GM04504 (cell line): ENCODE results near the gene PRR14.

Source experiments
- DNase-seq: peaks from one replicate; pipeline ENCODE4 v3.0.0-alpha.2; 2012; ENCODE audit warnings: low read depth

Gene PRR14

DNA sequence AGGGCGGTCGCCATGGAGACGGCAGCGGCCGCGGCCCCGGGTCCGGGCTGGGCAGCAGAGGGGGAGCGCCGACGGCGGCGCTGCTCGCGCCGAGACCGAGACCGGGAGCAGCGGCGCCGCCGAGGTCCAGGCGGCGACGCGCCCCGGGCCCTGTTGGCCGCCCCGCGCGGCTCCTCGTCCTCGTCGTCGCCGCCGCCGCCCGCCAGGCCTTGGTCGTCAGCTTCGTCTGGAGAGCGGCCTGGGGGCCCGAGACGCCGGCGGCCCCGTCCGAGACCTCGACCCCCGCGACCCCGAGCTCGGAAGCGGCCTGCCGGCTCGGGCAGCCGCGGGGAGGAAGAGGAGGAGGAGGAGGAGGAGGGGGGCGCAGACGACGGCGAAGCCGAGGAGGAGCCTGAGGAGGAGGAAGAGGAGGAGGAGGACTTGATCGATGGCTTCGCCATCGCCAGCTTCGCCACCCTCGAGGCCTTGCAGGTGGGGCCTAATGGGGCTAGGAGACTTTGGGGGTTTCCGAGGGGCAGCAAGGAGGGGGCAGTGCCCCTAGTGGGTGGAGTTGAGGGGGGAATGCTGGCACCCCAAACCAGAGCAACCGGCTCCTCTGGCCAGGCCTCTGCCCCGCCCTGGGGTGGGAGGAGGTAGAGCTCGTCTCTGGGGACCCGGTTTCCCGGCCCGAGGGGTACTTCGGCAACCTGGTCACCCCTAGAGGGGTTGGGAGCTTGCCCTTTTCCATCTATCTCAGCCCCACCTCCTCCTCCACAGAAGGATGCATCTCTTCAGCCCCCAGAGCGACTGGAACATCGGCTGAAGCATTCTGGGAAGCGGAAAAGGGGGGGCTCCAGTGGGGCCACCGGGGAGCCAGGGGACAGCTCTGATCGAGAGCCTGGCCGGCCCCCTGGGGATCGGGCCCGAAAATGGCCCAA, 9.0 kb downstream of the PRR14 start:
- no peak for DNase-seq

DNA sequence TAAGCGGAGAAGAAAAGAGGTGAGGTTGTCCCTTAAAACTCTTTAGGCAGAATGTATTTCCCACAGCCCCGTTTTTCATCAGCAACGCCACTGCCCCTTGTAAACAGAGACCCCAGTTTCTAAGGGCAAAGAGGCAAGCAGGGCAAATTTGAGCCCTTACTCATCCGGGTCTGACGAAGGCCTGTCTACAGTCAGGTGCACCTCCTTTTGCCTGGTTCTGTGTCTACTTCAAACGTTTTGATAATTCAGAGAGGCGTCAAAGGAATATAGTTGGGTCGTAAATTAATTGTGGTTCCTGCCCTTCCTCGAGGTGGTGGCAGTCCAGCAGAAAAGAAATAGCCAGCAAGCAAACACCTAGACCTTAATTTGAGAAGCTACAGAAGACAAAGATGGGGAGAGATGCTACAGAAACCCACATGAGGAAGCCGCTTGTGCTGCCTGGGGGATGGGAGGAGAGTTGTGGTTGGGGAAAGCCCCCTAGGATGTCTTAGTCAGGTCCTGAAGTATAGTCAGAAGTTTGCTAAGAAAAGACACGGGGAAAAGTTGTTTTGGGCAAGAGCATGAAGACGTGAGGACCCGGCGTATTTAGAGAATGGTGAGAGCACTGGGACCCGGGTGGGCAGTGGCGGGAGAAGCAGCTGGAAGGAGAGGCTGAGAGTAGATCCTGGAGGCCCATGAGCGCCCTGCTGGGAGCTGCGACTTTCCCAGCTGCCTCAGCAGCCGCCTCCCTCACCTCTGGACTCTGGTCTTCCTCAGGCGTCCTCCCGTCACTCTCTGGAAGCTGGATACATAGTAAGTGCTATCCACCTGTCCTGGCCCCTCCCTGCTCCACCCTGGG, 9.9 kb downstream of the PRR14 start:
- no peak for DNase-seq

DNA sequence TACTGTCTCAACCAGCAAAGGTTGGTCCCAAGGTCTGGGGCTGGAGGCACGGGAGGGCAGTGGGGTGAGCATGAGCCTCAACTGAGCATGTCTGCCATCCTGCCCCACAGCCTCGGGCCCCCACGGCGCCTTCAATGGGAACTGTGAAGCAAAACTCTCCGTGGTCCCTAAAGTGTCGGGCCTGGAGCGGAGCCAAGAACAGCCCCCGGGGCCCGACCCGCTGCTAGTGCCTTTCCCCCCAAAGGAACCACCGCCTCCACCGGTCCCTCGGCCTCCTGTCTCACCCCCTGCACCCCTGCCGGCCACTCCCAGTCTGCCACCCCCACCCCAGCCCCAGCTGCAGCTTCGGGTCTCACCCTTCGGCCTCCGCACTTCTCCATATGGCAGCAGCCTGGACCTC, 11.7 kb downstream of the PRR14 start:
- no peak for DNase-seq

DNA sequence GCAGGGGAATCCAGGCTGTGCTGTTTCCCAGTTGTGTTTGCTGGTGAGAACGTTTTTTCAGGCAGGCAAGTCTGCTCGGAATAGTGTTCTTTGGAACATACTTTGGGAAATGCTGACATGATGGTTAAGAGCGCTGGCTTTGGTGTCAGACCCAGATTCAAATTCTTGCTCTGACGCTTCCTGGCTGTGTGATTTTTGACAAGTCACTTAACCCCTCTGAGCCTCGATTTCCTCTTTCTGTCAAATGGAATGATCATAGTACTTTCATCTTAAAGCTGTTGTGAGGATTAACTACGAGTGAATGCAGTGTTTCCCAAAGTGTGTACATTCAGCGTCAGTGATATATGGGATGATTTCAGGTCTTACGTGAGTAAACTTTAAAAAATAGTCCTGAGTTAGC, 12.3 kb downstream of the PRR14 start:
- DNase-seq = no peak

DNA sequence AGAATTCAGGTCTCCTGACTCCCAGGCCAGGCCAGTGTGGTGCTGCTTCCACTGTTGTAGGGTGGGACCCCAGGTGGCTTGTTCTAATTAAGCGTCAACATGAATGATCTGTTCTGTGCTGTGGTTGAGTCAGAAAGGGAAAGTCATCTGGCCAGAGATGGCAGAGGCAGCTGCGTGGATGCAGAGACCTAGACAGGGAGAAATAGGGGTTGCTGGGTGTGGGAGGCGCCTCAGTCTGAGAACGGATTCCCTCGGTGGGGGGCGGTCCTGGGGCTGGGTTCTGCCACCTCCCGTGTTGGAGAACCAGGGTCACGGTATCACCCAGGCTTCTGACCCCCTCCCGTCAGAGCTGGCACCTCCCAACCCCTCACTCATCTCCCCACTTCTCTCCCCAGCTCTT, 13.1 kb downstream of the PRR14 start:
- DNase-seq = no peak

DNA sequence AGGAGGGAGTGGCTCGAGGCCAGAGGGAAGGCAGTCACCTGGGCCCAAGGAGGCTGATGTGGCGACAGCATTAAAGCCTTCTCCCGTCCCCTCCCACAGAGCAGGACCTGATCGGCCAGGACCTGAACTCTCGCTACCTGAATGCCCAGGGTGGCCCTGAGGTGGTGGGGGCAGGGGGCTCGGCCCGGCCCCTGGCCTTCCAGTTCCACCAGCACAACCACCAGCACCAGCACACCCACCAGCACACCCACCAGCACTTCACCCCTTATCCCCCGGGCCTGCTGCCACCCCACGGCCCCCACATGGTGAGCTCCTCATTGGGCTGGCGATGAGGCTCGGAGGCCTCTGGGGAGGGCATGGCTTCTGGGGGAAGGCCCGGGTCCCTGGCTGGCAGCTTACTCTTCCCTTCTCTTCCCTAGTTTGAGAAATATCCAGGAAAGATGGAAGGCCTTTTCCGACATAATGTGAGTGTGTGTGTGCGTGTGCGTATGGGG, 13.9 kb downstream of the PRR14 start:
- DNase-seq = no peak

DNA sequence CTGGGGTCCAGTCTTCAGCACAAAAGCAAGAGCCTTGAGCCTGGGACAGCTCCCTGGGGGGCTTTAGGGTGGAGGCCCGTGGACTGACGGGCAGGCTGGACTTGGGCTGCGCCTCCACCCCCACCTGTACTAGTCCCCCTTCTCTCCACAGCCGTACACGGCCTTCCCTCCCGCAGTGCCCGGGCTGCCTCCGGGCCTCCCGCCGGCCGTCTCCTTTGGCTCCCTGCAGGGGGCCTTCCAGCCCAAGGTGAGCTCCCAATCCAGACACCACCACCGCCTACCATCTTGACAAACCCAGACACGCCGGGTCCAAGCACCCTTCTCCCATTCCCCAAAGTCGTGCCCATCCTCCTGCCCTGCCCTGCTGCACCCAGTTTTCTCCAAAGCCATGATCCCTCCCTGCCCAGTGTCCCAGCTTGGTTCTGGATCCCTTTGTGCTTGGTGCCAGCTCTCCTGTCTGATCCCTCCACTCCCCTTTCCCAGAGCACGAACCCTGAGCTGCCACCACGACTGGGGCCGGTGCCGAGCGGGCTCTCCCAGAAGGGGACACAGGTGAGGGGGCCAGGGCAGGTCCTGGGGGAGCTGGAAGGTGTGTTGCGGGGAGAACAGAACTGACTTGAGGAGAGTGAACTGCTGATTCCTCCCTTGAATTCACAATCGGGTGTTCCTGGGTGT, 14.5 kb downstream of the PRR14 start:
- no peak for DNase-seq

DNA sequence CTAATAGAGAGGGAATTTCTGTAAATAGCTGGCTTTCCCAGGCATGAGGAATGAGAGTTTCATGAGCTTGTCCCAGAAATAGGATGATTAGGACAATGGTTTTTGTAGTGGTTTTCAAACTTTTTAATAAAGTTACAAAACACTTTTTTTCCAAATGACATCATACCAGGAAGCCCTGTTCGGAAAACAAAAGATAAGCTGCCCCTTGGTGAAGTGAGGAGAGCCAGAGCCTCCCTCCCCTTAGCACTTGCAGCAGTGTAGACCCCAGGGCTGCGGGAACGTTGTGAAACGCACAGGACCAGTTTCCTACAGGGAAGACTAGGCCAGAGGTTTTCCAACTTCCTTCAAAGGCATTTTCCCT, 15.1 kb downstream of the PRR14 start:
- no peak for DNase-seq

DNA sequence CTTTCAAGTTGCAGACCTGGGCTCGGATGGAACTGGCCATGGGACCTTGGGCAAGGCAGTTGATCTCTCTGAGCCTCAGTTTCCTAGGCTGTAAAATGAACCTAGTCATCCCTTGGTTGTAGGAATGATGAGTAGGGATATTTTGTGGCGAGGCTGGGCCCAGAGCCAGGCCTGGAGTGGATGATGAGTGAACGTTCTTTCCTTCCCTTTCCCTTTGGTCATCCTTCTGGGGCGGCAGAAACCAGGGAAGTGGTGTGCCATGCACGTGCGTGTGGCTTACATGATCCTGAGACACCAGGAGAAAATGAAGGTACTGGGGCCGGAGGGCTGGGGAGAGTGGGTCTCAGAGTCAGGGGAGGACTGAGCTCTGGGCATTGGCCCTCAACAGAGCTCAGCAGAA, 15.9 kb downstream of the PRR14 start:
- no peak for DNase-seq

DNA sequence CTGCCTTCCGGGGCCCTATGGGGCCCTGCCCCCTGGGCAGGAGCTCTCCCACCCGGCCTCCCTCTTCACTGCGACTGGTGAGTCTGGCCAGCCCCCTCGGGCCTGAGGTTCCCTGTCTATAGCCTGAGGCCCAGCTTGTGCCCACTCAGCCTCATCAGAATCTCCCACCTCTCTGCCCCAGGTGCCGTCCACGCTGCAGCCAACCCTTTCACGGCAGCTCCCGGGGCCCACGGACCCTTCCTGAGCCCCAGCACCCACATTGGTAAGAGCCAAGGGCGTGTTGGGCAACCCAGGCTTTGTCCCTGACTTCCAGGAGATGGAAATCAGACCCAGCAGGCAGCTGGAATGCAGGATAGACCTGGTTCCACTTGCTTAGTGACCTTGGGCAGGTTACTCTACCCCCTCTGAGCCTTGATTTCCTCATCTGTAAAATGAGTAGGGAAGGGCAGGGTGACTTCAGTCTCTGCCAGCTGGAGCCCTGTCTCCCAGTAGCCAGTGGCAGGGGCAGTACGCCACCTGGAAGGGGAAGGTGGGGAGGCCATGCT, 16.7 kb downstream of the PRR14 start:
- DNase-seq = no peak

DNA sequence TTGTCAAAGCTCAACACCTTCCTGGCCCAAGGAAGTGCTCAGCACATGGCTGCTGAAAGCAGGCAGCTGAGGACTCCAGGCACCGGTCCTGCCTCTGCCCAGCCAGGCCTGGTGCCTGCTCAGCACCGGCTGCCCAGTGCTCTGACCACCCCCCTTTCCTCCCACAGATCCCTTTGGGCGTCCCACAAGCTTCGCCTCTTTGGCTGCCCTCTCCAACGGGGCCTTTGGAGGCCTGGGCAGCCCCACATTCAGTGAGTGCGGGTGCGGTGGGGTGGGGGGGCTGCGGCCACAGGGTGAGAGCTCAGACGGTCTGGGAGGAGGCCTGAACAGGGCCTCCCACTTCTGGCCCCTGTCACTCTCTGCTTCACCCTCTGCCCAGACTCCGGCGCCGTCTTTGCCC, 17.6 kb downstream of the PRR14 start:
- no peak for DNase-seq

DNA sequence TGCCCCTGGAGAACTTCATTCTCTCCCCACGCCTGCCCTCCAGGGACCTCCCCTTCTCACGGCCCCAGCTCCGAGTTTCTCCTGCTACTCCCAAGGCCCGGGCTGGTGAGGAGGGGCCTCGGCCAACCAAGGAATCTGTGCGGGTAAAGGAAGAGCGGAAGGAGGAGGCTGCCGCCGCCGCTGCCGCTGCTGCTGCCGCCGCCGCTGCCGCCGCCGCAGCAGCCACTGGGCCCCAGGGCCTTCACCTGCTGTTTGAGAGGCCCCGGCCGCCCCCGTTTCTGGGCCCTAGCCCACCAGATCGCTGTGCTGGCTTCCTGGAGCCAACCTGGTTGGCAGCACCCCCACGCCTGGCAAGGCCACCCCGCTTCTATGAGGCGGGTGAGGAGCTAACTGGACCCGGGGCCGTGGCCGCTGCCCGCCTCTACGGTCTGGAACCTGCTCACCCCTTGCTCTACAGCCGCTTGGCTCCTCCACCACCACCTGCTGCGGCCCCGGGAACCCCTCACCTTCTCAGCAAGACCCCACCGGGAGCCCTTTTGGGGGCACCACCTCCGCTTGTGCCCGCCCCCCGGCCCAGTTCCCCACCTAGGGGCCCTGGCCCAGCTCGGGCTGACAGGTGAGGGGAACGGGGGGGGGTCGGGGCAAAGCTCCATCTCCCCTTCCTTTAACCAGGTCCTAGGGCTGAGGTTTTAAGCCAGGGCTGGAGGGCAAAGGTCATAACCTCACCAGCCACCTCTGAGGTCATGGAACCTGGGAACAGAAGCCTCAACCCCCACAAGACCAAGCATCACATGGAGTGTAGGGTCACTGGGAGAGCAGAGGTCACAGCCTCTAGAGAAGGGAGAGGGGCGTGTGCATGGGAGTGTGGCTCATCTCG, 18.5 kb downstream of the PRR14 start:
- no peak for DNase-seq

DNA sequence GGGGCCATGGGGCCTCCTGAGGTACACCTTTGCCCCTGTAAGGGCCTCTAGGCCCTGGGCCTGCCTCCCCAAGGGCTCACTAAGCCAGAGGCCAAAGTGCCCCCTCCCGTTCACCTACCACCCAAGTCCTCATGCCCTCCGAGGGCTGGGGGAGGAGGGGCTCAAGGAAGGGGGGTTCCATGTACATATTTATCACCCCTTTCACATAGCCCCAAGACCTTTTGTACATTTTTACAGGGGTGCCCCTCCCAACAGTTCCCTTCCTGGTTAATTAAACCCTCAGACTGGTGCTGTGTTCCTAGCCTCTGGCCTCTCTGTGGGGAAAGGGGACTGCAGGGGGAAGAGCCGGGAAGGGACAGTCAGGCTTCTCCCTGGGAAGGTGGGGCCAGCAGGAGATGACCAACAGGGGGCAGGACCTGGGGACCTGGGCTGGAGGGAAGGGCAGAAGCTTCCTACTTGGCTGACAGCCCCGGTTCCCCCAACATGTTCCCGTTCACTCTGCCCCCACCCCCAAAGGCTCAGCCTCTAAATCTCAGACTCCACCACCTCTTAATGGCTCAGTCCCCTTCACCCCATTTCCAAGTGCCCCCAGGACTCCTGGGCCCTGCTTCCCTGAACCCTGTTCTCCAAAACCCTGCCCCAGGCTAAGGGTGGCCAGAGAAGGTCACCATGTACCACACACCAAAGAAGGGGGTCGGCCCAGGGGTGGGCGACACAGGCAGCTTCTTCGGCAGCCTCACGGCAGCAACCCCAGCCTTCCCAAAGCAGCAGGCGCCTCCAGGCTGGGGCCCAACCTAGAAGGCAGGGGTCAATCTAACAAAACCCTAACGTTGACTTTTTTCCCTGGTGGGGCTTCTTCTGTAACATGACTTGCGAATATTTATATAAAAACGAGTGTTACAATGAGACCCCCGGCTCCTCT, 19.4 kb downstream of the PRR14 start:
- no peak for DNase-seq

DNA sequence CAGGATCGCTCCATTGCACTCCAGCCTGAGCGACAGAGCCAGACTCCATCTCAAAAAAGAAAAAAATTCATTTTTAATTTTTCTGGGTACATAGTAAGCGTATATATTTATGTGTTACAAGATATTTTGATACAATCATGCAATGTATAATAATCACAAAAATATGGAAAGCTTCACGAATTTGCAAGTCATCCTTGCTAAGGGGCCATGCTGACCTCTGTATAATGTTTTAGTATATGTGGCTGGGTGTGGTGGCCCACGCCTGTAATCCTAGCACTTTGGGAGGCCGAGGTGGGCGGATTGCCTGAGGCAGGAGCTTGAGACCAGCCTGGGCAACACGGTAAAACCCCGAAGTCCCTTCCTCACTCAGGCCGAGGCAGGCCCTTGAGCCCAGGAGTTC, 24.4 kb downstream of the PRR14 start:
- no peak for DNase-seq

DNA sequence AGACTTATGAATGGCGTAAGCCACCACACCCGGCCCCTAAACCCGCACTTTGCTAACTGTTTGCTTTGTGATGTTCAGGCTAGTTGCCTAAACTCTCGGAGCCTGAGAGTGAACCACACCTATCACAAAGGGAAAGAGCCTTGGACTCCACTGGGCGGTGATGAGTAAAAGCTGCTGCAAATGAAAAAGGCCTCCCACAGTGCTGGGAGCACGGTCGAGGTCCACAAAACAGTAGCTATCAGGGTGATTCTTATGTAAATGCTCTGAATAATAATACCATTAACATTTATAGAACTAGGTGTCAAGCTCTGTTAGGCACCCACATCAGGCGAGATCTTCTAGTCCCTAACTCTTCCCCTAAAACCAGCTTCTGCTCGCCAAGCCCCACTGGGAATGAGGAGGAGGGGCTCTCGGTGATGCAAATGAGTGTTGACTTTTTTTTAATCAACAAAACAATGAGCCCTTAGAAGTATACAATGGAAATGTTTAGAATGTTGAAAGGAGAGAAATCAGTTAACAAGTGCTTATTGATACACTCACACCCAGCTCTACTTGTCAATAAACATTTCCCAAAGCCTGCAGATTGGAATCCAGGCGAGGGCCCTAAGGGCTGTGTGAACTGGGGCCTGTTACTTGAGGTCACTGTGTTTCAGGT, 27.3 kb downstream of the PRR14 start:
- DNase-seq = no peak

DNA sequence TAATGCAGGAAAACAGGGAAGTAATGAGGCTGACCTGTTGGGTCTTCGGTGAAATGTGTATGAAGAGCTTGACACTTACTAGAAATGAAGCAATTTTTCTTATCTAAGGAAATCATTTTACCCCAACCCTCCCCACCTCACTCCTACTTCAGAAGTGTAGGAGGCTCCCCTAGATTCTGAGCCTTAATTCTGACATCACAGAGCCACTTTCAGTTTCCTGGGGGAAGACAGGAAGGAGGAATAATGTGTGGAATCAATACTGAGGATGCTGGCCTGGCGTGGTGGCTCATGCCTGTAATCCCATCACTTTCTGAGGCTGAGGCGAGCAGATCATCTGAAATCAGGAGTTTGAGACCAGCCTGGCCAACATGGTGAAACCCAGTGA, 27.8 kb downstream of the PRR14 start:
- no peak for DNase-seq

DNA sequence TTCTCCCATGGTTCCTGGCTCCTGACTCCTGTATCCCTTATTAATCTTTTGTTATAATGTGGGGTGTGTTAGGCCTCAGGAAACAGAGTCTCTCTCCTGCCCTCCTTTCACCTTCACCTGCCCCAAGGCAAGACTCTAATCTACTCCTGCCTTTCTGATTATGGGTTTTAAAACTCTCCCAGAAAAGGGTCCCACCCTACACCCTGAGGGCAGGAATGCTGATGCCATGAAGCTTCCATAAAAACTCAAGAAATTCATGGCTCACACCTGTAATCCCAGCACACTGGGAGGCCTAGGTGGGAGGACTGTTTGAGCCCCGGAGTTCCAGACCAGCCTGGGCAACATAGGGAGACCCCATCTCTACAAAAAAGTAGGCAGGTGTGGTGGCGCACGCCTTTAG, 29.6 kb downstream of the PRR14 start:
- no peak for DNase-seq

DNA sequence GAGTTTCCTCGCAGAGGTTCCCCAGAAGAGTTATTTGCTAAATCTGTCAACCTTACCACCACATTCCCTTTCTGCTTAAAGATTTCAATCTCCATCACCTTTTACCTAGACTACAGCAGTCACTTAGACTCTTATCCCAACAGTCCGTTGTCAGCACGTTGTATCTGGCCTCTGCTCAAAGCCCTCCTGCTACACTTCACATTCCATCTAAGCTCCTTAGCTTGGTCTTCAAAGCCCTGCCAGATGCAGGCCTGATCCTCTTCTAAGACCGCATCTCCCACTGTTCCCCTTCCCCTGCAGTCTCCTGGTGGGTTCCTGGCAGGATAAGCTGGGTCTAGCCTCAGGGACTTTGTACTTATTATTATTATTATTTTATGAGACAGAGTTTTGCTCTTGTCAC, 37.9 kb downstream of the PRR14 start:
- DNase-seq = no peak

DNA sequence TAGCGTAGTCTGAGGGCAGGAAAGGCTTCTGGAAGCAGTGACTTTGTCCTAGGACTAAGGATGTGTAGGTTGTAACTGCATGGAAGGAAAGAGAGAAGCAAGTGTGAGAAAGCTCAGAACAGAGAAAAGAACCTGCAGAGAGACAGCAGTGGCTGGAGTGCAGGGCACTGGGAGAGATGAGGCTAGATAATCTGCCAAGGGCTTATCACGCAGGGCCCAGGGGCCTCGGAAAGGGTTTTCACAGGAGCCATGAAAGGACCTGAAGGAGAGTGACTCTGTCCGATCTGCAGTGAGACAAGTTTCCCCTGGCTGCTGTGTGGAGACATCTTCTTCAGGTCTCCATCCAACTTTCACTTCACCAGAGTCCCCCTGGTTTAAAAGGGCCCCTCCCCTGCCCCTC, 41.1 kb downstream of the PRR14 start:
- DNase-seq = no peak
